ENCODE data around the gene RNF220. TPM values are rescaled to one million over a fixed set of nuclear protein-coding genes. Genes with fewer than 3 reads are reported as not detected.

Gene RNF220
- total and polyA plus RNA-seq, 8 donors, result 50.8 to 108 (median 91.3) TPM

DNA sequence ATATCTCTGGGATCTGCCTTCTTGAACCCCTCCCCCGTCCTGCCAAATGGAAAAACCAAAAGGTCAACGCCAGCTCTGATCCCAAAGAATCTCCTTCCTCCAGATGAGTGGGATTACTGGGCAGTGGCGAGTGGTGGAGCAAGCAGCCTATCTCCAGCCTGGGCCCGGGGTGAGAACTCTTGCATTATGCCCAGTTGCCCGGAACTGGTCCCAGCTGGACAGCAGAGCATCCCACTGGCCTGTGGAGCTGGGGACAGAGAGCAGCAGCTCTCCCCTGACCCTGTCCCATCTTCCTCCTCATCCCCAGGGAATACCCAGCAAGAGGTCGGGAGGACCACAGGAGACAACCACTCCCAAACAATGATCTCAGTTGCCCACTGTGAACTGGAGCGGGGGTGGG, 138.7 kb downstream of the RNF220 start:
- Histone ChIP-seq H3K4me1 (peaks cover 0 to 5% of the 10 kb centered on the region in 2 donors), H3K27me3 (peaks cover 0 to 26% of the 10 kb centered on the region in 2 donors), H3K36me3 (no peaks in the 10 kb centered on the region), H3K4me3 (no peak overlapping the region), H3K9me3 (no peaks in the 10 kb centered on the region), H3K27ac (no peak overlapping the region)
- DNase-seq, result no peak
- intact Hi-C loops (cut with DNase I), result no loop called here
- ATAC-seq, result no peak
- no peak for TF ChIP-seq CTCF (IDR thresholded peaks at IDR 0.05)

- H3K4me1 ChIP-seq, result peaks cover 0 to 5% of the 10 kb centered on the region in 2 donors
- no peaks in the 10 kb centered on the region for H3K36me3 ChIP-seq
- intact Hi-C loops (cut with DNase I), result no loop called here
- DNase-seq (no peak), ATAC-seq (no peak)
- H3K9me3 ChIP-seq, result no peaks in the 10 kb centered on the region
- TF ChIP-seq CTCF (IDR thresholded peaks at IDR 0.05), result no peak
- H3K27ac ChIP-seq, result no peak overlapping the region
- H3K27me3 ChIP-seq, result peaks cover 0 to 26% of the 10 kb centered on the region in 2 donors
- no peak overlapping the region for H3K4me3 ChIP-seq
Observed at GRCh38 chr1:44544960-44545359, 139.9 kb downstream of the RNF220 start.

GRCh38 chr1:44545961-44546360, 140.9 kb downstream of the RNF220 start:
- Histone ChIP-seq H3K27ac (no peak overlapping the region), H3K4me3 (no peak overlapping the region), H3K27me3 (peaks cover 0 to 26% of the 10 kb centered on the region in 2 donors), H3K9me3 (no peaks in the 10 kb centered on the region), H3K4me1 (peaks cover 0 to 5% of the 10 kb centered on the region in 2 donors), H3K36me3 (no peaks in the 10 kb centered on the region)
- TF ChIP-seq CTCF (IDR thresholded peaks at IDR 0.05), result no peak
- no peak for ATAC-seq
- intact Hi-C loops (cut with DNase I), result no loop called here
- no peak for DNase-seq

DNA sequence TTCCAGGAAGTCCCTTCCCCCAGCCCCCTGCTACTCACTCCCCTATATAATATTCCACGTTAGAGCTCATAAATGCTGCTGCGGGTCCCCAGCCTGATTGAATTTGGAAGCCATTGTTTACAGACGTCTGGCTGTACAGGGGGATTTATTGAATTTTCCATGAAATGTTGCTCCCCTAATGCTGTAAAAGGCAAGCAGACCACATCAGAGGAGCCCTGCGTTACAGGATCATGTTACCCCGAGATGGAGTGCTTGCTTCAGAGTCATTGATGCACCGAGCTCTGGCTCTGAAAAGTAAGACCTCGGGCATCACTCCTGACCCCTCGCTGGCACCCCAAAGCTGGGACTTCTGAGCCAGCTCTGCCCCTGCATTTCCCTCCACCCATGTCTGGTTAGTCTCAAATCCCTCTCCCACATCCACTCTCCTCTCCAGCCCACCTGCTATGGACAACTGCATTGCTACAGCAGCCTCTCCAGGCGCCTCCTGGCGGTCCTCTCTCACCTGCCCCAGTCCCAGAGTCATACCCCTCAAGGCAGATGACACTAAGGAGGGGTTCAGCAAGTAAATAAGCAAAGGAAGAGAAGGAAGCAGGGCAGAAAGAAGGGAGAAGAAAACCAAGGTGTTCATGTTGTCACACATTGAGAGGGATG, 141.5 kb downstream of the RNF220 start:
- ATAC-seq (no peak), DNase-seq (no peak)
- H3K9me3 ChIP-seq, result no peaks in the 10 kb centered on the region
- peaks cover 0 to 26% of the 10 kb centered on the region in 2 donors for H3K27me3 ChIP-seq
- no peak for TF ChIP-seq CTCF (IDR thresholded peaks at IDR 0.05)
- no peaks in the 10 kb centered on the region for H3K36me3 ChIP-seq
- H3K4me3 ChIP-seq, result no peak overlapping the region
- no peak overlapping the region for H3K27ac ChIP-seq
- intact Hi-C loops (cut with DNase I), result no loop called here
- H3K4me1 ChIP-seq, result peaks cover 0 to 5% of the 10 kb centered on the region in 2 donors

- Histone ChIP-seq H3K4me3 (no peak overlapping the region), H3K36me3 (no peaks in the 10 kb centered on the region), H3K4me1 (peaks cover 0 to 5% of the 10 kb centered on the region in 2 donors), H3K9me3 (no peaks in the 10 kb centered on the region), H3K27me3 (peaks cover 0 to 23% of the 10 kb centered on the region in 2 donors), H3K27ac (no peak overlapping the region)
- intact Hi-C loops (cut with DNase I), result no loop called here
- no peak for TF ChIP-seq CTCF (IDR thresholded peaks at IDR 0.05)
- DNase-seq (no peak), ATAC-seq (no peak)
Observed at GRCh38 chr1:44547361-44547760, 142.3 kb downstream of the RNF220 start.
